Neural progenitor cell (in vitro differentiated cells): ENCODE measurements around the gene HSD11B1L.

Experiments
- CTCF ChIP-seq: fragments of 200-600 bp; sonication (generic); IDR thresholded peaks from 2 replicates; pipeline ENCODE4 v1.5.1; 2017; ENCODE audit warnings: antibody characterized with exemption, mild to moderate bottlenecking
- EZH2 ChIP-seq: fragments of 200-600 bp; sonication (generic); IDR thresholded peaks from 2 replicates; pipeline ENCODE4 v1.6.1; 2017; ENCODE audit warnings: antibody characterized with exemption, mild to moderate bottlenecking, moderate library complexity
- EZH2phosphoT487 ChIP-seq: fragments of 200-600 bp; sonication (generic); IDR thresholded peaks from 2 replicates; pipeline ENCODE4 v1.6.1; 2017; ENCODE audit warnings: antibody characterized with exemption

- TF ChIP-seq CTCF (no peak), EZH2phosphoT487 (no peak), EZH2 (no peak)
These were observed 14.9 kb downstream of the HSD11B1L start for GRCh38 chr19:5695649-5696195.
